Smooth muscle cell (in vitro differentiated cells): ENCODE data around the gene TNRC6B. TPM values are rescaled to one million over a fixed set of nuclear protein-coding genes. Genes with fewer than 3 reads are reported as not detected.

ENCODE experiments used
- DNase-seq: peaks from one replicate; lab custom pipeline; 2025; ENCODE audit not compliant: unreplicated experiment; lab: John Stamatoyannopoulos, UW
- H2AFZ ChIP-seq: fragments of 200-600 bp; sonication (generic); 2 replicates; pipeline ENCODE4 v1.6.0; 2016; ENCODE audit warnings: antibody characterized with exemption, low read depth, mild to moderate bottlenecking
- H3F3A ChIP-seq: fragments of 200-600 bp; sonication (generic); 2 replicates; pipeline ENCODE4 v1.6.0; 2017; ENCODE audit warnings: antibody characterized with exemption, low read depth
- H3K27ac ChIP-seq: fragments of 200-600 bp; sonication (generic); 2 replicates; pipeline ENCODE4 v1.5.1; 2016; ENCODE audit warnings: low read depth, mild to moderate bottlenecking
- H3K27me3 ChIP-seq: fragments of 200-600 bp; sonication (generic); 2 replicates; pipeline ENCODE4 v1.6.1; 2016; ENCODE audit warnings: low read depth, mild to moderate bottlenecking
- H3K36me3 ChIP-seq: fragments of 200-600 bp; sonication (generic); 2 replicates; pipeline ENCODE4 v1.5.1; 2016; ENCODE audit warnings: low read depth
- H3K4me1 ChIP-seq: fragments of 200-600 bp; sonication (generic); 2 replicates; pipeline ENCODE4 v1.5.1; 2016; ENCODE audit warnings: low read depth
- H3K4me2 ChIP-seq: fragments of 200-600 bp; sonication (generic); 2 replicates; pipeline ENCODE4 v1.6.0; 2016; ENCODE audit warnings: mild to moderate bottlenecking
- H3K4me3 ChIP-seq: fragments of 200-600 bp; sonication (generic); 2 replicates; pipeline ENCODE4 v1.5.1; 2016; ENCODE audit warnings: mild to moderate bottlenecking
- H3K79me2 ChIP-seq: fragments of 200-600 bp; sonication (generic); 2 replicates; pipeline ENCODE4 v1.6.0; 2016; ENCODE audit warnings: low read depth, mild to moderate bottlenecking
- H3K9ac ChIP-seq: fragments of 200-600 bp; sonication (generic); 2 replicates; pipeline ENCODE4 v1.6.0; 2016; ENCODE audit warnings: low read depth
- H3K9me3 ChIP-seq: fragments of 200-600 bp; sonication (generic); replicated peaks from 2 replicates; pipeline ENCODE4 v1.5.1; 2016; ENCODE audit warnings: low read depth
- H4K20me1 ChIP-seq: fragments of 200-600 bp; sonication (generic); 2 replicates; pipeline ENCODE4 v1.6.0; 2016; ENCODE audit warnings: low read depth
- WGBS: methylation state at CpG from one replicate; pipeline ENCODE4 v1.1.7; 2016; ENCODE audit warnings: low lambda C conversion rate; 5-methylcytosine and 5-hydroxymethylcytosine counted together
- polyA plus RNA-seq: library from polyadenylated mRNA; unstranded; fragments of >200 nt; fragmentation: Nextera tagmentation; extraction: Ambion mirVana; gene quantifications from 2 replicates; pipeline ENCODE4 v1.2.1, GENCODE V29; 2016
- total RNA-seq: library from RNA; depleted of rRNA; stranded (reverse); fragments of >200 nt; gene quantifications from 2 replicates; pipeline ENCODE4 v1.2.3, GENCODE V29; 2014
- TF ChIP-seq, protein P1 (sequence below): fragments of 200-600 bp; sonication (generic); IDR thresholded peaks from 2 replicates; pipeline ENCODE4 v1.5.1; 2017; ENCODE audit warnings: borderline replicate concordance, mild to moderate bottlenecking, antibody characterized with exemption; ENCODE audit not compliant: insufficient read depth, poor library complexity, severe bottlenecking

The TNRC6B gene
- total and polyA plus RNA-seq, 2 experiments from 2014 or later: 21.5 to 44.4 TPM

DNA sequence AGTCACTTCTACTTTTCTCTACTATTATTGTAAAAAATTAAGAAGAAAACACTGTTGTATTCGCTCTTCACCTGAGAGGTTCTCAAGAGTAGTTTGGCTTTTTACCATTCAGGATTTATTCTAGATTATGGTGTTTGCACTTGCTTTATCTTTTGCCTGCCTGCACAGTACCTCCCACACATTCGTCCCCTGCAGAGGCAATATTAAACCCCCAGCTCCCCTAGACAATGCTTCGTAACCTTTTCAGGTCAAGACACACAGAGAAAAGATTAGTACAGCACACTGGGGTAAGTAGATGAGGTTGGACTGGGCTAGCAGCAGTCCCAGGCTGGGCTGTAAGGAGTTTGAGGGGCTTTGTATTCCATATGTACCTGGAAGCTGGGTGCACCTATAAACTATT is 62.4 kb downstream of the TNRC6B start:
- peaks cover 11% of the 10 kb centered on the region for H3K4me1 ChIP-seq
- WGBS: 98% methylated on average over 3 of the region's 3 CpGs
- H3K79me2 ChIP-seq: peaks cover 94% of the 10 kb centered on the region
- DNase-seq: no peak
- TF ChIP-seq, protein P1, sequence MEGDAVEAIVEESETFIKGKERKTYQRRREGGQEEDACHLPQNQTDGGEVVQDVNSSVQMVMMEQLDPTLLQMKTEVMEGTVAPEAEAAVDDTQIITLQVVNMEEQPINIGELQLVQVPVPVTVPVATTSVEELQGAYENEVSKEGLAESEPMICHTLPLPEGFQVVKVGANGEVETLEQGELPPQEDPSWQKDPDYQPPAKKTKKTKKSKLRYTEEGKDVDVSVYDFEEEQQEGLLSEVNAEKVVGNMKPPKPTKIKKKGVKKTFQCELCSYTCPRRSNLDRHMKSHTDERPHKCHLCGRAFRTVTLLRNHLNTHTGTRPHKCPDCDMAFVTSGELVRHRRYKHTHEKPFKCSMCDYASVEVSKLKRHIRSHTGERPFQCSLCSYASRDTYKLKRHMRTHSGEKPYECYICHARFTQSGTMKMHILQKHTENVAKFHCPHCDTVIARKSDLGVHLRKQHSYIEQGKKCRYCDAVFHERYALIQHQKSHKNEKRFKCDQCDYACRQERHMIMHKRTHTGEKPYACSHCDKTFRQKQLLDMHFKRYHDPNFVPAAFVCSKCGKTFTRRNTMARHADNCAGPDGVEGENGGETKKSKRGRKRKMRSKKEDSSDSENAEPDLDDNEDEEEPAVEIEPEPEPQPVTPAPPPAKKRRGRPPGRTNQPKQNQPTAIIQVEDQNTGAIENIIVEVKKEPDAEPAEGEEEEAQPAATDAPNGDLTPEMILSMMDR: no peak
- H3K27ac ChIP-seq: no peak overlapping the region
- H3K36me3 ChIP-seq: no peaks in the 10 kb centered on the region
- no peak overlapping the region for H3K9ac ChIP-seq
- peaks cover 100% of the 10 kb centered on the region for H4K20me1 ChIP-seq
- no peak overlapping the region for H2AFZ ChIP-seq
- H3K9me3 ChIP-seq: no peaks in the 10 kb centered on the region
- H3K4me2 ChIP-seq: no peak overlapping the region
- H3F3A ChIP-seq: no peaks in the 10 kb centered on the region
- H3K27me3 ChIP-seq: no peaks in the 10 kb centered on the region
- H3K4me3 ChIP-seq: no peak overlapping the region

- Histone ChIP-seq H4K20me1 (peaks cover 100% of the 10 kb centered on the region), H3K9me3 (no peaks in the 10 kb centered on the region), H3K79me2 (peaks cover 94% of the 10 kb centered on the region), H3K4me1 (peaks cover 11% of the 10 kb centered on the region), H3F3A (no peaks in the 10 kb centered on the region), H3K9ac (no peak overlapping the region), H3K27me3 (no peaks in the 10 kb centered on the region), H3K4me3 (no peak overlapping the region), H3K27ac (no peak overlapping the region), H3K4me2 (no peak overlapping the region), H2AFZ (no peak overlapping the region), H3K36me3 (no peaks in the 10 kb centered on the region)
- no peak for DNase-seq
- TF ChIP-seq, protein P1: no peak
These were observed 63.0 kb downstream of the TNRC6B start for GRCh38 chr22:40240686-40241085.

GRCh38 chr22:40241200-40241763 is 63.6 kb downstream of the TNRC6B start:
- 92% methylated on average over 3 of the region's 3 CpGs for WGBS

More at GRCh38 chr22:40241200-40241763, 63.6 kb downstream of the TNRC6B start:
- no peaks in the 10 kb centered on the region for H3K36me3 ChIP-seq
- no peak overlapping the region for H3K27ac ChIP-seq
- H3K79me2 ChIP-seq: peaks cover 90% of the 10 kb centered on the region
- H3K9me3 ChIP-seq: no peaks in the 10 kb centered on the region
- H3K27me3 ChIP-seq: no peaks in the 10 kb centered on the region
- H3K9ac ChIP-seq: no peak overlapping the region
- no peak overlapping the region for H3K4me3 ChIP-seq
- no peak overlapping the region for H3K4me2 ChIP-seq
- no peak for DNase-seq
- no peak overlapping the region for H2AFZ ChIP-seq
- no peaks in the 10 kb centered on the region for H3F3A ChIP-seq
- TF ChIP-seq, protein P1: no peak
- peaks cover 11% of the 10 kb centered on the region for H3K4me1 ChIP-seq
- H4K20me1 ChIP-seq: peaks cover 100% of the 10 kb centered on the region
